ENCODE data around the gene HPS6. TPM values are rescaled to one million over a fixed set of nuclear protein-coding genes. Genes with fewer than 3 reads are reported as not detected.
A peak's percentile ranks its signal among the peaks of the same experiment; 100 is the strongest.

Gene HPS6
- total RNA-seq, 1 donor from 2014 or later = 14.2 TPM

DNA sequence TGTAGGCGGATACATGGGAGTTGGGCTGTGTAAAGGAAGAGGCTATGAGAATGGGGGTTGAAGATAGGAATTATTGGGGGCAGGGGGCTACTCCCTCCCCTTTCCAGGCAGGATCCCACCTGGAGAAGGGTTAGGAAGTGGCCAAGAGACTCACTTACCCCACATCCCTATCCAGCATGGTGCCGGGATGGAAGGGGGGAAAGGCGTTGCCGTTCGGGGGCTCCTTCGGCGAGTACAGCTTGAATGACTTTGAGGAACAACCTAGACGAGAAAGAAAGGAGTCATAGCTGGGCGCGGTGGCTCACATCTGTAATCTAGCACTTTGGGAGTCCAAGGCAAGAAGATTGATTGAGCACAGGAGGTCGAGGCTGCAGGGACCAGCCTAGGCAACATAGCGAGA, 46.1 kb downstream of the HPS6 start:
- no peak overlapping the region for H3K4me3 Mint-ChIP-seq
- H3K9me3 Mint-ChIP-seq = no peaks in the 10 kb centered on the region
- DNase-seq (ENCODE audit: low spot score in 2 of 2, unreplicated experiment in 2 of 2) = no peak
- no peak overlapping the region for H3K27ac Mint-ChIP-seq
- H3K36me3 Mint-ChIP-seq = peaks cover 24% of the 10 kb centered on the region
- H3K4me1 Mint-ChIP-seq = peaks cover 29% of the 10 kb centered on the region
- H3K27me3 Mint-ChIP-seq (ENCODE audit: low read depth) = no peaks in the 10 kb centered on the region
- TF ChIP-seq, protein P1, sequence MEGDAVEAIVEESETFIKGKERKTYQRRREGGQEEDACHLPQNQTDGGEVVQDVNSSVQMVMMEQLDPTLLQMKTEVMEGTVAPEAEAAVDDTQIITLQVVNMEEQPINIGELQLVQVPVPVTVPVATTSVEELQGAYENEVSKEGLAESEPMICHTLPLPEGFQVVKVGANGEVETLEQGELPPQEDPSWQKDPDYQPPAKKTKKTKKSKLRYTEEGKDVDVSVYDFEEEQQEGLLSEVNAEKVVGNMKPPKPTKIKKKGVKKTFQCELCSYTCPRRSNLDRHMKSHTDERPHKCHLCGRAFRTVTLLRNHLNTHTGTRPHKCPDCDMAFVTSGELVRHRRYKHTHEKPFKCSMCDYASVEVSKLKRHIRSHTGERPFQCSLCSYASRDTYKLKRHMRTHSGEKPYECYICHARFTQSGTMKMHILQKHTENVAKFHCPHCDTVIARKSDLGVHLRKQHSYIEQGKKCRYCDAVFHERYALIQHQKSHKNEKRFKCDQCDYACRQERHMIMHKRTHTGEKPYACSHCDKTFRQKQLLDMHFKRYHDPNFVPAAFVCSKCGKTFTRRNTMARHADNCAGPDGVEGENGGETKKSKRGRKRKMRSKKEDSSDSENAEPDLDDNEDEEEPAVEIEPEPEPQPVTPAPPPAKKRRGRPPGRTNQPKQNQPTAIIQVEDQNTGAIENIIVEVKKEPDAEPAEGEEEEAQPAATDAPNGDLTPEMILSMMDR (IDR thresholded peaks at IDR 0.05; ENCODE audit: unreplicated experiment) = no peak

DNA sequence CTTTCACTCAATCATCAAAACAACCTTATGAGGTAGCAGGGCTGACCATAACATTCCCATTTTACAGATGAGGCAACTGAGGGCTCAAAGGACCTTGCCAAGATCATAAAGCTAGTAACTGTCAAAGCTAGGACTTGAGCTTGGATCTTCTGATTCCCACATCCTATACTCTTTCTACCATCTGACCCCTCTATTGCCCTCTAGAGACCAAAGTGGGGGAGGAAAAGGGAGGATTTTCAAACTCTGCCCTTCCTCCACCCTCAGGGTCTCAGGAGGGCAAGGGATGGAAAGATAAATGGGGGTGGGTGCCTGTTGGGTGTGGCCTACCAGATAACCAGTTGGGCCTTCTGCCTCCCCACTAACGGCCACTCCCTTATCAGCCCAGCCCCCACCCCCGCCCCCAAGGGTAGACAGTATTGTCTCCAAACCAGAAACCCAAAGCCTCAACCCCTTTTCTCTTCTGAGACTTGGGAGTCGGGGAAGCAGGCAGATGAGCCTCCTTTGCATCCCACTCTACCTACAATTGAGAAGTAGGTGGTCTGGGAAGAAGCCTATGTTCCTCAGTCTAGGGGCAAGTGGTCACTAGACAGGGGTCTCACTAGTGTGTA, 47.2 kb downstream of the HPS6 start:
- H3K36me3 Mint-ChIP-seq = peaks cover 24% of the 10 kb centered on the region
- H3K9me3 Mint-ChIP-seq = no peaks in the 10 kb centered on the region
- peak overlapping the region; percentile 90 for H3K4me3 Mint-ChIP-seq
- H3K4me1 Mint-ChIP-seq = peaks cover 39% of the 10 kb centered on the region
- TF ChIP-seq, protein P1 (IDR thresholded peaks at IDR 0.05; ENCODE audit: unreplicated experiment) = no peak
- peak overlapping the region; percentile 82 for H3K27ac Mint-ChIP-seq
- no peaks in the 10 kb centered on the region for H3K27me3 Mint-ChIP-seq (ENCODE audit: low read depth)
- no peak for DNase-seq (ENCODE audit: low spot score in 2 of 2, unreplicated experiment in 2 of 2)

DNA sequence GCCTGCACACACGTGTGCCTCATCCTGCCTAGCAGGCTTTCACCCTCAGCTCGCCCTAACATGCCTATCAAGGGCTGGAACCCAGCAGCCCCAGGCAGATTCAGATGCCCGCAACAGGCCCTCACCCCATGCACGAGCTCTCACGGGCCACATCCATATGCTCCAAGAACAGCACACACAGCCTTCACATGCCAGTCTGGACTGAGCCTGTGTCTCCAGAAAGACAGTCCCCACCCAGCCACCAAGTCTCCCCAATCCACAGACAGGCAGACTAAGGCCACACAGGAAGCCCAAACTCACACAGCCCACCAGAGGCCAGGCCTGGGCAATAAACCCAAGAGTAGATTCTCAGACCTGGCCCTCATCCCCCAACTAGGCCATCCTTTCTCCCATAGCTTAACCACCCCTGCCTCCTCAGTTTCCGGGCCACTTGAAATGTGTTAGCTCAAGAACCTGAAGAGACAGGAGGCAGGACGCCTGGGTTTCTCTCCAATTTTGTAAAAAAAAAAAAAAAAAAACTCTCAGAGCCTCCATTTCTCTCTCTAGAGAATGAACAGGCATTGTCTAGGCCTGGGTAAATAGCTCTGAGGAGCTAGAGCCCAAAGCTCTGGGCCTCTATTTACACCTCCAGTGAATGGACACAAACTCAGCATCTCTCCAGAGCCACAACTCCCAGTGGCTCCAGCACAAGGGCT, 48.3 kb downstream of the HPS6 start:
- H3K4me1 Mint-ChIP-seq = peaks cover 49% of the 10 kb centered on the region
- no peaks in the 10 kb centered on the region for H3K9me3 Mint-ChIP-seq
- no peak for DNase-seq (ENCODE audit: low spot score in 2 of 2, unreplicated experiment in 2 of 2)
- peak overlapping the region; percentile 90 for H3K4me3 Mint-ChIP-seq
- TF ChIP-seq, protein P1 (IDR thresholded peaks at IDR 0.05; ENCODE audit: unreplicated experiment) = no peak
- H3K27me3 Mint-ChIP-seq (ENCODE audit: low read depth) = no peaks in the 10 kb centered on the region
- H3K27ac Mint-ChIP-seq = peak overlapping the region; percentile 82
- peaks cover 20% of the 10 kb centered on the region for H3K36me3 Mint-ChIP-seq

DNA sequence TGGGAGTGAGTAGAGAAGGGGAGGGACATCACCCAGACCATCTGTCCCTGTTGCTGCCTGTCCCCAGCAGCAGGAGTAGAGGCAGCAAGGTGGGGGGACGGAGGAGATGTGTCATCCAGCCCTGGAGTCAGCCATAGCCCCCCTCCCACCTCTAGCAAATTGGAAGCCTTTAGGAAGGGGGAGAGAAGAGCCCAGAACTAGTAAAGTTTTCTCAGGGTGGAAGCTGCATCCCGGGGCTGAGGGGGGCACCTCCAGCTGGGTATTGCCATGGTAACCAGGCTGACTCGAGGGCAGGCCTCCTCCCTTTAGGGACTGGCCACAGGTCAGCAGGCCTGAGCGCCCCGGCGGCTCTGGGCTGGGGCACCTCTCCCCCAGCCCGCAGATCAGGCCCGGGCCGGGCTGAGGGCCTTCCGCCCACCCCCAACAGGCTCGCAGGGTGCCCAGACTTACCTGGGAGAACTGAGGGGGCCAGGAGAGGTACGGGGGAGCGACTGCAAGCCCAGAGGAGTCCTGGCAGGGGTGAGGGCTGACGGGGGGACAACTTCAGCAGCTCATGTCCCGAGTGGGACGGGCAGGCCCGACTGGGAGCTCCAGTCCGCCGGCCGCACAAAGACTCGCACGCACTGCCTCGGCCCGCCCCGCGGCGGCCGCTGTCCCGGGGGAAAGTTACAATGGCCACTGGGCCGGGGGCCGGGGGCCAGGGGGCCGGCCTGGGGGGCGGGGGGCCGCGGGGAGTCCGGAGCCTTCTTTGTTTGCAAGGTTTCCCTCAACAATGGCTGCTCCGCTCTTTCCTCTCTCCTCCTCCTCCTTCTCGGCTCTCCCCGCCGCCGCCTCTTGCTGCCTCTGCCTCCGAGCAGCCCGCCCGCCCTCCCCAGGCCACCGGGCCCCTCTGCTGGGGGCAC, 49.1 kb downstream of the HPS6 start:
- Mint-ChIP-seq H3K27ac (peak overlapping the region; percentile 95), H3K4me3 (peak overlapping the region; percentile 90), H3K36me3 (peaks cover 14% of the 10 kb centered on the region), H3K9me3 (no peaks in the 10 kb centered on the region), H3K4me1 (peaks cover 56% of the 10 kb centered on the region), H3K27me3 (ENCODE audit: low read depth) (no peaks in the 10 kb centered on the region)
- TF ChIP-seq, protein P1 (IDR thresholded peaks at IDR 0.05; ENCODE audit: unreplicated experiment) = no peak
- DNase-seq (ENCODE audit: low spot score in 2 of 2, unreplicated experiment in 2 of 2) = no peak

DNA sequence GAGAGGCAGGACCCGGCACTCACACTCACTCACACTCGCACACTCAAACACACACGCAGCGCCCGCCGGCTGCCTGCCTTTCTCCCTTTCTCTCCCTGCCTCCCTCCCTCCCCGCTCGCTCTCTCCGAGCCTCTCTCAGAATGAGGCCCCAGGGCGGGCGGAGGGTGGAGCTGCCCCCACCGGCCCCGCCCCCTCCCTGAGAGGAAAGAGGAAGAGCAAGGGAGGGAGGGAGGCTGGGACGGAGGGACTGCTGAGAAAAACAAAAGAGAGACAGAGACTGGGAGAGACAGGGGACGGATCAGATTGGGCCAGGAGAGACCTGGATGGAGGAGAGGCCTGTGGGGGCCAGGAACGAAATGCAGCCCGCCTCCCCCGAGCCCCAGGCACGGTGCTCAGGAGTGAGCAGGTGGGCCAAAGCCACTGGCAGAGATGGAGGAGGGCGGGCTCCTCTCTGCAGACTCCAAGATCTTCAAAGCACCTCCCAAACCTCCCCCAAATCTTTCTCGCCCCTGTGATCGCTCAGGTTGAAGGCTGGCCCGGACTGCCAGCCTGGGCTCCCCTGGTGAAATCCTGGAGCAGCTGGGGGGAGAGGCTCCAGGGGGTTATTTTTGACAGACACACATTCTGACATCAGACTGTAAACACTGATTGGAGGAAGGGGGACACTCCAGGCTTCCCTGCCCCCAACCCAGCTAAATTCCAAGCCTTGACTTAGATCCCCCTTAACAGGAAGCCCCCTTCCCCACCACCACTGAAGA, 49.9 kb downstream of the HPS6 start:
- H3K9me3 Mint-ChIP-seq = no peaks in the 10 kb centered on the region
- H3K27me3 Mint-ChIP-seq (ENCODE audit: low read depth) = no peaks in the 10 kb centered on the region
- H3K27ac Mint-ChIP-seq = peak overlapping the region; percentile 95
- peaks cover 5% of the 10 kb centered on the region for H3K36me3 Mint-ChIP-seq
- TF ChIP-seq, protein P1 (IDR thresholded peaks at IDR 0.05; ENCODE audit: unreplicated experiment) = no peak
- H3K4me1 Mint-ChIP-seq = peaks cover 58% of the 10 kb centered on the region
- DNase-seq (ENCODE audit: low spot score in 2 of 2, unreplicated experiment in 2 of 2) = peak; percentile 79
- peak overlapping the region; percentile 90 for H3K4me3 Mint-ChIP-seq

All from mesothelial cell of epicardium (in vitro differentiated cells).